ENCODE data around the gene DUXB.

Gene DUXB

GRCh38 chr16:75703306-75703705 is 2.0 kb upstream of the DUXB start:
- DNase-seq (ENCODE audit: low read depth): peak; percentile 13
- TF ChIP-seq CTCF (conservative IDR thresholded peaks at IDR 0.05; ENCODE audit: low read length): no peak

GRCh38 chr16:75702242-75702641 is 981 bp upstream of the DUXB start:
- no peak for TF ChIP-seq CTCF (conservative IDR thresholded peaks at IDR 0.05; ENCODE audit: low read length)
- DNase-seq (ENCODE audit: low read depth): no peak

More at GRCh38 chr16:75703306-75703705, 2.0 kb upstream of the DUXB start:
- no peak overlapping the region for H3K4me3 ChIP-seq (ENCODE audit: low read length)

GRCh38 chr16:75697571-75697970 is 3.7 kb downstream of the DUXB start:
- TF ChIP-seq CTCF (conservative IDR thresholded peaks at IDR 0.05; ENCODE audit: low read length): no peak
- no peak for DNase-seq (ENCODE audit: low read depth)
- no peak overlapping the region for H3K4me3 ChIP-seq (ENCODE audit: low read length)

More at GRCh38 chr16:75702242-75702641, 981 bp upstream of the DUXB start:
- H3K4me3 ChIP-seq (ENCODE audit: low read length): no peak overlapping the region

DNA sequence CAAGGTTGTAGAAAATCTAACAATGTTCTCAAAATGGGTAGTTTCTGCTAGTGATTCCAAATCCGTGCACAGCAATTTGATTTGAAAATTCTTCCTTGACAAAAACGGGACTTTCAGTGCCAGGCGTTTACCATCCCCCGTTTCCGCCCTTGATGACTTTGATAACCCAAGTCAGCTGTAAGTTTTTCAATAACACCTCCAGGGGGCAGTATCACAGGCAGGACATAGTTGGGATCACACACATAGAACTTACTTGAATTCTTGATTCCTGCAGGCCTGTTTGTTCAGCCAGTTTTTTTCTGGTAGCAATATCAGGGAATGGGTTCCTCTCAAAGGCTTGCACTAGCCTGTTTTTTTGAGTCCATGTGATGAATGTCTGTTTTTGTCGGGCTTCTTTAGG is 5.6 kb downstream of the DUXB start:
- no peak overlapping the region for H3K4me3 ChIP-seq (ENCODE audit: low read length)
- peak; percentile 6; the same call in 1 of the 2 replicates for TF ChIP-seq CTCF (conservative IDR thresholded peaks at IDR 0.05; ENCODE audit: low read length)
- DNase-seq (ENCODE audit: low read depth): no peak

GRCh38 chr16:75687361-75687760 is 13.9 kb downstream of the DUXB start:
- no peak for TF ChIP-seq CTCF (conservative IDR thresholded peaks at IDR 0.05; ENCODE audit: low read length)
- DNase-seq (ENCODE audit: low read depth): no peak
- no peak overlapping the region for H3K4me3 ChIP-seq (ENCODE audit: low read length)

DNA sequence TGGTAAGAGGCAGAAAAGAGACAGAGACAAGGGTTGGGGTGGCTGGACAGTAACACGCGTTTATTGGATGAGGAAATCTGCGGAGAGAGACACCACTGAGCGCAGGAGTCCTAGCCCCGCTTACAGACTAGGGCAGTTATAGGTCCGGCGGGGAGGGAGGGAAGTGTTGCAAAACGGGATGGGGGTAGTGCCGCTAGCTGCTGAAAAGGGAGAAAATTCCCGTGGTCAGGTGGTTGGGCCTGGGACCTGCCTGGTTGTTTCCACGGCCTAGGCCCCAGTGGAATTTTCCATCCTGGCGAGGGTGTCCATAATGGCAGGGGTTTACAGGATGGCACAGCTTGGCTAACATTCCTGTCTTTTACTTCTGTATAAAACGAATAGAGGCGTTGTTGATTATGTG is 19.0 kb downstream of the DUXB start:
- no peak for DNase-seq (ENCODE audit: low read depth)
- no peak for TF ChIP-seq CTCF (conservative IDR thresholded peaks at IDR 0.05; ENCODE audit: low read length)

GRCh38 chr16:75679366-75679765 is 21.9 kb downstream of the DUXB start:
- no peak overlapping the region for H3K4me3 ChIP-seq (ENCODE audit: low read length)
- no peak for TF ChIP-seq CTCF (conservative IDR thresholded peaks at IDR 0.05; ENCODE audit: low read length)
- peak; percentile 16 for DNase-seq (ENCODE audit: low read depth)

More for the DNA sequence above, 19.0 kb downstream of the DUXB start:
- H3K4me3 ChIP-seq (ENCODE audit: low read length): no peak overlapping the region

Data from AG10803 (cell line).